Upper lobe of left lung (tissue), 6 donors: Measurements from ENCODE around the gene LDB2. TPM values are rescaled to one million over a fixed set of nuclear protein-coding genes. Genes with fewer than 3 reads are reported as not detected.

ENCODE experiments used
- ATAC-seq, 2 donors: fragments of 200-7000 bp; cut with Tn5 transposase; one replicate each; pipeline ENCODE4 v1.9.1; 2022; ENCODE audit warnings: mild to moderate bottlenecking in 2 of 2, moderate library complexity in 2 of 2; ENCODE audit not compliant: low FRiP score in 2 of 2
- DNase-seq, 2 donors: peaks; one replicate each; pipeline ENCODE4 v3.0.0-alpha.2; 2019 to 2020
- H3K27ac ChIP-seq, 4 donors: fragments of 200-600 bp; sonication (generic); one replicate each; pipeline ENCODE4 v1.5.1; 2016 to 2019
- H3K27me3 ChIP-seq, 4 donors: fragments of 200-600 bp; sonication (generic); one replicate each; pipeline ENCODE4 v1.5.1; 2017 to 2019
- H3K36me3 ChIP-seq, 4 donors: fragments of 200-600 bp; sonication (generic); one replicate each; pipeline ENCODE4 v1.5.1; 2016 to 2019
- H3K4me1 ChIP-seq, 4 donors: fragments of 200-600 bp; sonication (generic); one replicate each; pipeline ENCODE4 v1.5.1; 2018 to 2019
- H3K4me3 ChIP-seq, 4 donors: fragments of 200-600 bp; sonication (generic); one replicate each; pipeline ENCODE4 v1.5.1; 2017 to 2019; ENCODE audit warnings: mild to moderate bottlenecking in 2 of 4, moderate library complexity in 1 of 4
- H3K9me3 ChIP-seq, 4 donors: fragments of 200-600 bp; sonication (generic); one replicate each; pipeline ENCODE4 v1.5.1; 2018 to 2019
- CTCF ChIP-seq, 6 experiments: fragments of 450-650 bp in 4 of 6; fragments of 200-600 bp in 2 of 6; sonication (generic) in 2 of 6; IDR thresholded peaks; one replicate each; pipeline ENCODE4 v1.5.1; 2016 to 2019; ENCODE audit warnings: antibody characterized with exemption in 6 of 6
- EP300 ChIP-seq, 4 donors: sonication (generic); formaldehyde crosslinking; IDR thresholded peaks; one replicate each; pipeline ENCODE4 v1.5.1; 2017; ENCODE audit warnings: antibody characterized with exemption in 4 of 4, control low read depth in 2 of 4
- POLR2A ChIP-seq, 4 donors: fragments of 450-650 bp; IDR thresholded peaks; one replicate each; pipeline ENCODE4 v1.5.1; 2016 to 2017; ENCODE audit warnings: antibody characterized with exemption in 4 of 4, mild to moderate bottlenecking in 2 of 4
- POLR2AphosphoS5 ChIP-seq, 2 donors: sonication (generic); formaldehyde crosslinking; IDR thresholded peaks; one replicate each; pipeline ENCODE4 v1.5.1; 2017; ENCODE audit warnings: antibody characterized with exemption in 2 of 2
- WGBS, 2 donors: methylation state at CpG; one replicate each; pipeline ENCODE4 v1.1.5; 2017 to 2018; 5-methylcytosine and 5-hydroxymethylcytosine counted together
- total RNA-seq, 6 donors: library from RNA; depleted of rRNA in 4 of 6; stranded (reverse); fragments of >200 nt in 4 of 6; gene quantifications; one replicate each; pipeline versions ENCODE4 v1.1.0 to v1.2.1, GENCODE V29; 2016 to 2021
- donor health status: DM: no; HTN: no; CAD: no; lungs with moderate emphysema.
- donor health status: DM: no; HTN: yes; CAD: no; lungs with severe emphysema.

Gene LDB2
- total RNA-seq, 6 donors from 2014 or later, result 34.6 to 94.4 (median 45.9) TPM

- 76 to 87% methylated on average over 3 of the region's 3 CpGs for WGBS, 2 donors
- ATAC-seq (no peak), DNase-seq (no peak)
- no peak for TF ChIP-seq CTCF (IDR thresholded peaks at IDR 0.05)
- TF ChIP-seq EP300 (IDR thresholded peaks at IDR 0.05), result no peak
- no peak for TF ChIP-seq POLR2AphosphoS5 (IDR thresholded peaks at IDR 0.05)
- TF ChIP-seq POLR2A (IDR thresholded peaks at IDR 0.05), result no peak
- H3K27ac ChIP-seq, result no peak overlapping the region
- H3K9me3 ChIP-seq, result no peaks in the 10 kb centered on the region
- no peak overlapping the region for H3K4me3 ChIP-seq
- no peaks in the 10 kb centered on the region for H3K4me1 ChIP-seq
- no peaks in the 10 kb centered on the region for H3K36me3 ChIP-seq
- H3K27me3 ChIP-seq, result no peaks in the 10 kb centered on the region
These were observed 157.2 kb downstream of the LDB2 start for GRCh38 chr4:16741287-16741686.

- no peaks in the 10 kb centered on the region for H3K27me3 ChIP-seq
- no peak overlapping the region for H3K4me3 ChIP-seq
- no peak overlapping the region for H3K27ac ChIP-seq
- DNase-seq, result no peak
- no peak for TF ChIP-seq POLR2AphosphoS5 (IDR thresholded peaks at IDR 0.05)
- no peak for TF ChIP-seq POLR2A (IDR thresholded peaks at IDR 0.05)
- TF ChIP-seq EP300 (IDR thresholded peaks at IDR 0.05), result no peak
- no peak for TF ChIP-seq CTCF (IDR thresholded peaks at IDR 0.05)
- H3K4me1 ChIP-seq, result no peaks in the 10 kb centered on the region
- WGBS, 2 donors, result 84 to 89% methylated on average over 8 of the region's 8 CpGs
- no peaks in the 10 kb centered on the region for H3K36me3 ChIP-seq
- no peak for ATAC-seq
- H3K9me3 ChIP-seq, result no peaks in the 10 kb centered on the region
These were observed 158.3 kb downstream of the LDB2 start for GRCh38 chr4:16739997-16740624.

GRCh38 chr4:16738558-16738957, 159.9 kb downstream of the LDB2 start:
- H3K4me1 ChIP-seq, result no peaks in the 10 kb centered on the region
- no peaks in the 10 kb centered on the region for H3K9me3 ChIP-seq
- TF ChIP-seq EP300 (IDR thresholded peaks at IDR 0.05), result no peak
- TF ChIP-seq POLR2AphosphoS5 (IDR thresholded peaks at IDR 0.05), result no peak
- no peak for TF ChIP-seq POLR2A (IDR thresholded peaks at IDR 0.05)
- TF ChIP-seq CTCF (IDR thresholded peaks at IDR 0.05), result no peak
- H3K27me3 ChIP-seq, result no peaks in the 10 kb centered on the region
- WGBS, 2 donors, result 84 to 90% methylated on average over 1 of the region's 1 CpG
- DNase-seq (no peak), ATAC-seq (no peak)
- no peaks in the 10 kb centered on the region for H3K36me3 ChIP-seq
- no peak overlapping the region for H3K4me3 ChIP-seq
- H3K27ac ChIP-seq, result no peak overlapping the region

GRCh38 chr4:16733509-16733908, 164.9 kb downstream of the LDB2 start:
- no peaks in the 10 kb centered on the region for H3K27me3 ChIP-seq
- DNase-seq (no peak), ATAC-seq (no peak)
- TF ChIP-seq EP300 (IDR thresholded peaks at IDR 0.05), result no peak
- no peak for TF ChIP-seq CTCF (IDR thresholded peaks at IDR 0.05)
- TF ChIP-seq POLR2AphosphoS5 (IDR thresholded peaks at IDR 0.05), result no peak
- TF ChIP-seq POLR2A (IDR thresholded peaks at IDR 0.05), result no peak
- H3K9me3 ChIP-seq, result no peaks in the 10 kb centered on the region
- no peaks in the 10 kb centered on the region for H3K36me3 ChIP-seq
- H3K4me3 ChIP-seq, result no peak overlapping the region
- 83 to 89% methylated on average over 4 of the region's 4 CpGs for WGBS, 2 donors
- H3K4me1 ChIP-seq, result peaks cover 0 to 2% (median 0%) of the 10 kb centered on the region in 4 donors
- H3K27ac ChIP-seq, result no peak overlapping the region

- no peaks in the 10 kb centered on the region for H3K27me3 ChIP-seq
- H3K4me3 ChIP-seq, result no peak overlapping the region
- 81 to 82% methylated on average over 6 of the region's 6 CpGs for WGBS, 2 donors
- no peaks in the 10 kb centered on the region for H3K9me3 ChIP-seq
- DNase-seq (no peak), ATAC-seq (no peak)
- no peaks in the 10 kb centered on the region for H3K36me3 ChIP-seq
- TF ChIP-seq CTCF (IDR thresholded peaks at IDR 0.05), result no peak
- no peak for TF ChIP-seq POLR2AphosphoS5 (IDR thresholded peaks at IDR 0.05)
- TF ChIP-seq EP300 (IDR thresholded peaks at IDR 0.05), result no peak
- no peak for TF ChIP-seq POLR2A (IDR thresholded peaks at IDR 0.05)
- no peak overlapping the region for H3K27ac ChIP-seq
- peaks cover 0 to 2% (median 0%) of the 10 kb centered on the region in 4 donors for H3K4me1 ChIP-seq
These were observed 165.7 kb downstream of the LDB2 start for GRCh38 chr4:16732741-16733140.
